Midbrain (tissue), 1 donor: ENCODE data around the gene UBAC2.
"Not testable (repeated sequence)": the region's sequence is repeated elsewhere in the genome, so short reads cannot be mapped to it uniquely, and the experiment has no call there.

ENCODE experiments used
- DNase-seq: peaks from one replicate; lab custom pipeline; 2025; lab: John Stamatoyannopoulos, UW

UBAC2 gene

GRCh38 chr13:99185606-99186005 lies 15.0 kb upstream of the UBAC2 start:
- DNase-seq, result no peak

- DNase-seq, result no peak
Observed at GRCh38 chr13:99190147-99190985, 10.3 kb upstream of the UBAC2 start.

GRCh38 chr13:99191336-99191899 lies 9.2 kb upstream of the UBAC2 start:
- DNase-seq, result no peak

GRCh38 chr13:99191900-99192399 lies 8.7 kb upstream of the UBAC2 start:
- no peak for DNase-seq

GRCh38 chr13:99192480-99192879 lies 8.2 kb upstream of the UBAC2 start:
- no peak for DNase-seq

GRCh38 chr13:99193152-99193551 lies 7.5 kb upstream of the UBAC2 start:
- DNase-seq, result no peak

GRCh38 chr13:99196466-99197116 lies 4.1 kb upstream of the UBAC2 start:
- no peak for DNase-seq

GRCh38 chr13:99197117-99197651 lies 3.5 kb upstream of the UBAC2 start:
- no peak for DNase-seq

GRCh38 chr13:99199541-99200431 lies 868 bp upstream of the UBAC2 start:
- DNase-seq, result no peak

GRCh38 chr13:99203601-99204579 lies 3.2 kb downstream of the UBAC2 start:
- no peak for DNase-seq

GRCh38 chr13:99205621-99206220 lies 5.1 kb downstream of the UBAC2 start:
- no peak for DNase-seq

- DNase-seq, result no peak
Observed at GRCh38 chr13:99206226-99206625, 5.6 kb downstream of the UBAC2 start.

- no peak for DNase-seq
Observed at GRCh38 chr13:99206873-99207272, 6.2 kb downstream of the UBAC2 start.

- DNase-seq, result no peak
Observed at GRCh38 chr13:99207511-99207910, 6.9 kb downstream of the UBAC2 start.

GRCh38 chr13:99208185-99208584 lies 7.5 kb downstream of the UBAC2 start:
- DNase-seq, result no peak

- no peak for DNase-seq
Observed at GRCh38 chr13:99208845-99209527, 8.3 kb downstream of the UBAC2 start.

- DNase-seq, result not testable (repeated sequence)
Observed at GRCh38 chr13:99210627-99211026, 10.0 kb downstream of the UBAC2 start.

- DNase-seq, result no peak
Observed at GRCh38 chr13:99211421-99212035, 10.9 kb downstream of the UBAC2 start.

GRCh38 chr13:99214232-99214631 lies 13.6 kb downstream of the UBAC2 start:
- no peak for DNase-seq
